Keratinocyte (primary cell): ENCODE data around the gene CLPTM1L.
"Not testable (repeated sequence)": the region's sequence is repeated elsewhere in the genome, so short reads cannot be mapped to it uniquely, and the experiment has no call there.

Experiments
- EZH2 ChIP-seq: IDR thresholded peaks from one replicate; pipeline ENCODE4 v1.6.1; 2012; ENCODE audit warnings: inconsistent platforms, mild to moderate bottlenecking, low read length, moderate library complexity
- TF ChIP-seq, protein P1 (sequence below), 3 experiments: IDR thresholded peaks in 1 of 3; conservative IDR thresholded peaks in 1 of 3; optimal IDR thresholded peaks in 1 of 3; 2 replicates in 2 of 3; 3 replicates in 1 of 3; pipeline versions ENCODE3 to v1.5.1; 2011; ENCODE audit warnings: low read length in 3 of 3, mild to moderate bottlenecking in 3 of 3, moderate library complexity in 2 of 3, control low read depth in 1 of 3, inconsistent platforms in 1 of 3; ENCODE audit not compliant: insufficient read depth in 2 of 3; ENCODE audit errors: extremely low read depth in 1 of 3

DNA sequence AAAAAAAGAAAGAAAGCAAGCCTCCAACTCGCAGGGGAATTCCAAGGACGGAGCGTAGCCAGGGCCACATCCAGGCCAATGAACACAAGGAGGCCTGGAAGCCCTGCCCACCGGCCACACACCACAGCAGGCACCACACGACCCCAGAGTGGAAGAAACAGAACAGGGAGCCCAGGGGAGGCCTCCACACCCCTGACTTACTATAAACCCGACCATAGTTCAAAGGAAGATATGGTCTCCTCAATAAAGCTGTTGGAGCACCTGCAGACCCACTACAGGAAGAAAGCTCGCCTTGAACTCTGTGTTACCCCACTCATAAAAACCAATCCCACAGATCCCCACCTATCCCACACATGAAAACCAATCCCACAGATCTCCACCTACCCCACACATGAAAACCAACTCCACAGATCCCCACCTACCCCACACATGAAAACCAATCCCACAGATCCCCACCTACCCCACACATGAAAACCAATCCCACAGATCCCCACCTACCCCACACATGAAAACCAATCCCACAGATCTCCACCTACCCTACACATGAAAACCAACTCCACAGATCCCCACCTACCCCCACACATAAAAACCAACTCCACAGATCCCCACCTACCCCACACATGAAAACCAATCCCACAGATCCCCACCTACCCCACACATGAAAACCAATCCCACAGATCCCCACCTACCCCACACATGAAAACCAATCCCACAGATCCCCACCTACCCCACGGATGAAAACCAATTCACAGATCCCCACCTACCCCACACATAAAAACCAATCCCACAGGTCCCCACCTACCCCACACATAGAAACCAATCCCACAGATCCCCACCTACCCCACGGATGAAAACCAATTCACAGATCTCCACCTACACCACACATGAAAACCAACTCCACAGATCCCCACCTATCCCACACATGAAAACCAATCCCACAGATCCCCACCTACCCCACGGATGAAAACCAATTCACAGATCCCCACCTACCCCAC, 69.2 kb downstream of the CLPTM1L start:
- TF ChIP-seq, protein P1, sequence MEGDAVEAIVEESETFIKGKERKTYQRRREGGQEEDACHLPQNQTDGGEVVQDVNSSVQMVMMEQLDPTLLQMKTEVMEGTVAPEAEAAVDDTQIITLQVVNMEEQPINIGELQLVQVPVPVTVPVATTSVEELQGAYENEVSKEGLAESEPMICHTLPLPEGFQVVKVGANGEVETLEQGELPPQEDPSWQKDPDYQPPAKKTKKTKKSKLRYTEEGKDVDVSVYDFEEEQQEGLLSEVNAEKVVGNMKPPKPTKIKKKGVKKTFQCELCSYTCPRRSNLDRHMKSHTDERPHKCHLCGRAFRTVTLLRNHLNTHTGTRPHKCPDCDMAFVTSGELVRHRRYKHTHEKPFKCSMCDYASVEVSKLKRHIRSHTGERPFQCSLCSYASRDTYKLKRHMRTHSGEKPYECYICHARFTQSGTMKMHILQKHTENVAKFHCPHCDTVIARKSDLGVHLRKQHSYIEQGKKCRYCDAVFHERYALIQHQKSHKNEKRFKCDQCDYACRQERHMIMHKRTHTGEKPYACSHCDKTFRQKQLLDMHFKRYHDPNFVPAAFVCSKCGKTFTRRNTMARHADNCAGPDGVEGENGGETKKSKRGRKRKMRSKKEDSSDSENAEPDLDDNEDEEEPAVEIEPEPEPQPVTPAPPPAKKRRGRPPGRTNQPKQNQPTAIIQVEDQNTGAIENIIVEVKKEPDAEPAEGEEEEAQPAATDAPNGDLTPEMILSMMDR (optimal IDR thresholded peaks at IDR 0.05 in 1 of 3, IDR thresholded peaks at IDR 0.05 in 1 of 3, conservative IDR thresholded peaks at IDR 0.05 in 1 of 3; ENCODE audit: extremely low read depth in 1 of 3, insufficient read depth in 2 of 3, low read length in 3 of 3): not testable (repeated sequence)
- not testable (repeated sequence) for TF ChIP-seq EZH2
